Right atrium auricular region (tissue), 2 donors: ENCODE measurements around the gene MLPH. TPM values are rescaled to one million over a fixed set of nuclear protein-coding genes. Genes with fewer than 3 reads are reported as not detected.

ENCODE experiments used
- DNase-seq: peaks from one replicate; pipeline ENCODE4 v3.0.0-alpha.2; 2019; ENCODE audit warnings: low spot score
- H3K27ac ChIP-seq, 2 donors: fragments of 200-600 bp; sonication (generic); 1 replicate in 1 of 2; 2 replicates in 1 of 2; pipeline ENCODE4 v1.5.1; 2016 to 2019
- H3K27me3 ChIP-seq, 2 donors: fragments of 200-600 bp; sonication (generic); one replicate each; pipeline versions ENCODE4 v1.5.1 to v1.6.0; 2017 to 2019
- H3K36me3 ChIP-seq: fragments of 200-600 bp; sonication (generic); one replicate; pipeline ENCODE4 v1.5.1; 2016
- H3K4me1 ChIP-seq, 2 donors: fragments of 200-600 bp; sonication (generic); one replicate each; pipeline versions ENCODE4 v1.5.1 to v1.6.0; 2017 to 2019
- H3K4me3 ChIP-seq, 2 donors: fragments of 200-600 bp; sonication (generic); 1 replicate in 1 of 2; 2 replicates in 1 of 2; pipeline ENCODE4 v1.5.1; 2017 to 2019; ENCODE audit warnings: mild to moderate bottlenecking in 1 of 2, moderate library complexity in 1 of 2
- H3K9me3 ChIP-seq, 2 donors: fragments of 200-600 bp; sonication (generic); one replicate each; pipeline ENCODE4 v1.5.1; 2019
- total RNA-seq, 2 donors: library from RNA; depleted of rRNA; stranded (reverse); fragments of >200 nt; gene quantifications; one replicate each; pipeline ENCODE4 v1.1.0, GENCODE V29; 2016
- TF ChIP-seq, protein P1 (sequence below), 2 donors: fragments of 200-600 bp; sonication (generic); IDR thresholded peaks; one replicate each; pipeline ENCODE4 v1.5.1; 2019; ENCODE audit warnings: antibody characterized with exemption in 2 of 2

MLPH gene
- total RNA-seq, 2 donors from 2014 or later: 27.1 to 108 TPM

DNA sequence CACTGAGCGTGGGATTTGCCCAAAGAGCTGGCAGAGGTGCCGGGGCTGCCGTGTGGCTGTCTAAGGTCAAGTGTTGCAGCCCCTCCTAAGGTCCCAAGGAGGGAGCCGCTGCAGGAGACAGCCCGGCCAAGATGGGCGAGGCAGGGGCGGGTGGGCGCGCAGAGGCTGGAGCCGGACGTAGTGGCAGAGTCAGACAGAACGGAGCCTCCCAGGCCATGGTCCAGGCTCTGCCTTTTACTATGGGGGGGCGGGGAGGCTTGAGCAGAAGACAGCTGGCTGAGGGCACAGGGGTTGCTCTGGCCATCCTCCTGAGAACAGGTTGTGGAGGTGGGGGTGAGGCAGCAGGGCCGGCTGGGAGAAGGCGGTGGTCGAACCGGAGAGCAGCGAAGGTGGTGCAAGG lies 51.9 kb downstream of the MLPH start:
- H3K4me3 ChIP-seq: no peak overlapping the region
- TF ChIP-seq, protein P1, sequence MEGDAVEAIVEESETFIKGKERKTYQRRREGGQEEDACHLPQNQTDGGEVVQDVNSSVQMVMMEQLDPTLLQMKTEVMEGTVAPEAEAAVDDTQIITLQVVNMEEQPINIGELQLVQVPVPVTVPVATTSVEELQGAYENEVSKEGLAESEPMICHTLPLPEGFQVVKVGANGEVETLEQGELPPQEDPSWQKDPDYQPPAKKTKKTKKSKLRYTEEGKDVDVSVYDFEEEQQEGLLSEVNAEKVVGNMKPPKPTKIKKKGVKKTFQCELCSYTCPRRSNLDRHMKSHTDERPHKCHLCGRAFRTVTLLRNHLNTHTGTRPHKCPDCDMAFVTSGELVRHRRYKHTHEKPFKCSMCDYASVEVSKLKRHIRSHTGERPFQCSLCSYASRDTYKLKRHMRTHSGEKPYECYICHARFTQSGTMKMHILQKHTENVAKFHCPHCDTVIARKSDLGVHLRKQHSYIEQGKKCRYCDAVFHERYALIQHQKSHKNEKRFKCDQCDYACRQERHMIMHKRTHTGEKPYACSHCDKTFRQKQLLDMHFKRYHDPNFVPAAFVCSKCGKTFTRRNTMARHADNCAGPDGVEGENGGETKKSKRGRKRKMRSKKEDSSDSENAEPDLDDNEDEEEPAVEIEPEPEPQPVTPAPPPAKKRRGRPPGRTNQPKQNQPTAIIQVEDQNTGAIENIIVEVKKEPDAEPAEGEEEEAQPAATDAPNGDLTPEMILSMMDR (IDR thresholded peaks at IDR 0.05): no peak
- H3K9me3 ChIP-seq: no peaks in the 10 kb centered on the region
- DNase-seq: no peak
- no peak overlapping the region for H3K27ac ChIP-seq
- peaks cover 0 to 17% of the 10 kb centered on the region in 2 donors for H3K4me1 ChIP-seq
- no peaks in the 10 kb centered on the region for H3K27me3 ChIP-seq
- H3K36me3 ChIP-seq: no peaks in the 10 kb centered on the region

DNA sequence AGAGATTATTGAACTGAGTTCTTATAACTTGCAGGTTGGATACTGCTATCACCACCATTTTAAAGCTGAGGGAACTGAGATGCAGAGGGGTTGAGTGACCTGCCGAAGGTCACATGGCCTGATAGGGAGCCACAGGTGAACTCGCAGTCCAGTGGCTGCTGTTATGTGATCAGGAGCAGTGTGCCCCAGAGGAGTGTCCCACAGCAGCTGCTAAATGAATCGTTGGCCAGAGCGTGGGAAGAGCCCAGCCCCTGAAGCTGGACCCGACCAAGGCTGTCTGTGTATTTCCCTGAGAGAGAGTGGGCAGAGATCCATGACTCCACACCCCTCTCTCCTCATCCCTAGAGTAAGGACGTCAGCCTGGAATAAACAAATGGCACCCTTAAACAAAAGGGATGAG lies 52.6 kb downstream of the MLPH start:
- Histone ChIP-seq H3K4me1 (peaks cover 0 to 17% of the 10 kb centered on the region in 2 donors), H3K9me3 (no peaks in the 10 kb centered on the region), H3K27me3 (no peaks in the 10 kb centered on the region), H3K36me3 (no peaks in the 10 kb centered on the region), H3K27ac (no peak overlapping the region), H3K4me3 (no peak overlapping the region)
- DNase-seq: no peak
- TF ChIP-seq, protein P1 (IDR thresholded peaks at IDR 0.05): no peak

DNA sequence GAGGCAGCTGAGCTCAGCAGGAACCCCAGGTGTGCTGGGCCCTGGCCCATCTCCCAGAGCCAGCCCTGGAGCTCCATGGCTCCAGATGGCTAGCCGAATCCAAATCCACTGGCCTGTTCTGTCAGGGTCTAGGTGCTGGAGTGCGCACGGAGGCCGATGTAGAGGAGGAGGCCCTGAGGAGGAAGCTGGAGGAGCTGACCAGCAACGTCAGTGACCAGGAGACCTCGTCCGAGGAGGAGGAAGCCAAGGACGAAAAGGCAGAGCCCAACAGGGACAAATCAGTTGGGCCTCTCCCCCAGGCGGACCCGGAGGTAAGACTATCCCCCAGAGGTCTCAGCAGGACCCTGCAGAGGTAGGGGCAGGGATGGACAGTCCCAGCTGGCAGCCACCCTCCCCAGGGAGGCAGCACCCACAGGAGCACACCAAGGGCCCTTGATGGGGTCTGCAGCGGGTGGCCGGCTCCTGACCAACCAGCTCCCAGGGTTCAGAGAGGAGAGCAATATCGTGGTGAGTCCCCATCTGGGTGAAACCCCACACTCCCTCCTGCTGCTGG lies 53.2 kb downstream of the MLPH start:
- Histone ChIP-seq H3K27ac (no peak overlapping the region), H3K4me1 (peaks cover 0 to 17% of the 10 kb centered on the region in 2 donors), H3K4me3 (no peak overlapping the region), H3K9me3 (no peaks in the 10 kb centered on the region), H3K36me3 (no peaks in the 10 kb centered on the region), H3K27me3 (no peaks in the 10 kb centered on the region)
- DNase-seq: no peak
- TF ChIP-seq, protein P1 (IDR thresholded peaks at IDR 0.05): no peak

DNA sequence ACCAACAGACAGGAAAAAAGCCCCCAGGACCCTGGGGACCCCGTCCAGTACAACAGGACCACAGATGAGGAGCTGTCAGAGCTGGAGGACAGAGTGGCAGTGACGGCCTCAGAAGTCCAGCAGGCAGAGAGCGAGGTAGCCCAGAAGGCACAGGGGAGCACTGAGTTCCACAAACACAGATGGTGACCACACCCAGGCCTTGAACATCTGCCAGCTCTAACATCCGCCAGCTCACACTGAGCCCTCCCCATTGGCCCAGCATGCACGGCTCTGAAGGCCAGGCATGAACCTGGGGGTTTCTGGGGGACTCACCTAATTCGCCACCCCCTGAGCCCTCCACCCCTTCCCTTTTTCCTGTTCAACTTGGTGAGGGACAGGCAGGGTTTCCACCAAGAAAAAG lies 53.8 kb downstream of the MLPH start:
- H3K4me1 ChIP-seq: peaks cover 0 to 17% of the 10 kb centered on the region in 2 donors
- TF ChIP-seq, protein P1 (IDR thresholded peaks at IDR 0.05): no peak
- H3K27me3 ChIP-seq: no peaks in the 10 kb centered on the region
- DNase-seq: peak; percentile 68
- H3K27ac ChIP-seq: no peak overlapping the region
- no peaks in the 10 kb centered on the region for H3K9me3 ChIP-seq
- H3K4me3 ChIP-seq: no peak overlapping the region
- no peaks in the 10 kb centered on the region for H3K36me3 ChIP-seq

DNA sequence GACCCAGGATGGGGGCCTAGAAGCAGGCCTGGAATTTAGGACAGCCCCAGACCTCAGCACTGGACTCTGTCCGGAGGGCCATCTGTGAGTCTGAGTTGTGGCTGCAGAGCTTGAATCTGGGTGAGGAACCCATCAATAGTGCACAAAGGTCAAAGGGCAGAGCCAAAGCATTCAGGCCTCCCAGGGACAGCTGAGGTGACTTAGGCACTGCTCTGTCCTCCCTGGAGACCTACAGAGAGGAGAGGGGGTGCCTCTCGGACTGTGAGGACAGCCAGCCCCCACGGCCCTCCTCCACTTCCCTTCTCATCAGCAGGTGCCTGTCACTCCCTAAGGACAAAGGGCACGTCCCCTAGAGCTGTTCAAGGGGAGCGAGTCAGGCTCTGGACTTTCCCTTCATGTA lies 54.2 kb downstream of the MLPH start:
- DNase-seq: no peak
- H3K27ac ChIP-seq: no peak overlapping the region
- H3K36me3 ChIP-seq: no peaks in the 10 kb centered on the region
- no peak overlapping the region for H3K4me3 ChIP-seq
- H3K27me3 ChIP-seq: no peaks in the 10 kb centered on the region
- TF ChIP-seq, protein P1 (IDR thresholded peaks at IDR 0.05): no peak
- H3K9me3 ChIP-seq: no peaks in the 10 kb centered on the region
- peaks cover 0 to 17% of the 10 kb centered on the region in 2 donors for H3K4me1 ChIP-seq
